Heart left ventricle (tissue), 13 donors: ENCODE results near the gene GSG1L2.

Experiments used
- CTCF ChIP-seq, 12 donors: fragments of 200-600 bp; sonication (generic) in 4 of 12; IDR thresholded peaks; one replicate each; pipeline versions ENCODE4 v1.5.0 to v1.8.0; 2018 to 2022; ENCODE audit warnings: antibody characterized with exemption in 12 of 12, mild to moderate bottlenecking in 5 of 12
- POLR2A ChIP-seq, 2 donors: fragments of 450-650 bp; IDR thresholded peaks; one replicate each; pipeline ENCODE4 v1.6.1; 2017; ENCODE audit warnings: antibody characterized with exemption in 2 of 2, mild to moderate bottlenecking in 2 of 2, moderate library complexity in 2 of 2
- donor health status: ischemic (EF 13 %, LVEDD 7.1; RV severe dilation, severe dysfunction).
- donor health status: DM: no; HTN: yes; CAD: no.
- donor health status: DM: no; HTN: no; CAD: no.
- donor health status: ischemic (EF 25% LVEDD 6.9; RV normal size, moderate dysfunction).
- donor health status: ischemic (EF 25% LVEDD 5.7; RV mildly dilated, moderate dysfunction).
- donor health status: ischemic (EF 35%, LVEDD 5.7; RV mildly dilated, moderate dysfunction).
- donor health status: nonischemic (EF 11% LVEDD 7.7; RV severe dilation, severe dysfunction).
- donor health status: DM: yes; HTN: yes; CAD: no.
- donor health status: PGD.
- donor health status: ischemic (EF 29% LVEDD 5.4; RV normal size, mild dysfunction).
- donor health status: nonischemic (EF 23%, LVEDD 6.1; RV moderate dilation, normal function).

DNA sequence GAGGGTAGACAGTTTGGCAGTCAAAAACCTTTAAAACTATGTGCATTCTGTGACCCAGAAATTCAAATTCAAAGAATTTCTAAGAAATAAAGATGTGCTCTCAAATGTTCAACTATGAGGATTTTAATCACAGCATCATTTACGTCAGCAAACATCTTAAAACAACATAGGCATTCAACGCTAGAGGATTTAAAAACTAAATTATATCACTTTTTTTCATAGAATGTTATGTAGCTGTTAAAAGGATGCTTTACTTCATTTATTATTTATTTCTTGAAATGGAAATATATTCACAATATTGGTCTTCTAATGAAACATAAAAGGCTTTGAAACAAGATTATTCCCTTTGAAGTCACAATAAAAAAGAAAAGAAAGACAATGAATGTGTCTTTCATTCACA lies 7.5 kb upstream of the GSG1L2 start:
- TF ChIP-seq POLR2A (IDR thresholded peaks at IDR 0.05), result no peak
- TF ChIP-seq CTCF (IDR thresholded peaks at IDR 0.05), result no peak
